Mesenchymal stem cell (in vitro differentiated cells and primary cell): ENCODE results near the gene KCNN3.

Source experiments
- DNase-seq: peaks from one replicate; pipeline ENCODE4 v3.0.0-alpha.2; 2013
- H2AFZ ChIP-seq: one replicate; pipeline ENCODE4 v1.6.1; 2013; ENCODE audit warnings: low read depth, mild to moderate bottlenecking, control low read depth, inconsistent platforms, low read length, moderate library complexity
- H2AK5ac ChIP-seq: 2 replicates; pipeline ENCODE4 v1.6.1; 2013; ENCODE audit warnings: low read length, moderate library complexity, mild to moderate bottlenecking, inconsistent platforms; ENCODE audit not compliant: severe bottlenecking
- H2BK120ac ChIP-seq: one replicate; pipeline ENCODE4 v1.6.1; 2013; ENCODE audit warnings: low read depth, mild to moderate bottlenecking, inconsistent platforms, low read length, moderate library complexity
- H2BK12ac ChIP-seq, 2 experiments: one replicate each; pipeline ENCODE4 v1.6.1; 2013; ENCODE audit warnings: inconsistent platforms in 2 of 2, low read length in 2 of 2, mild to moderate bottlenecking in 2 of 2, moderate library complexity in 2 of 2, control low read depth in 1 of 2
- H2BK15ac ChIP-seq: one replicate; pipeline ENCODE4 v1.6.1; 2013; ENCODE audit warnings: mild to moderate bottlenecking, low read depth, inconsistent platforms; ENCODE audit not compliant: poor library complexity, severe bottlenecking
- H2BK5ac ChIP-seq: 2 replicates; pipeline ENCODE4 v1.6.1; 2013; ENCODE audit warnings: low read depth, mild to moderate bottlenecking, low read length, control low read depth, inconsistent platforms; ENCODE audit not compliant: poor library complexity, severe bottlenecking
- H3K14ac ChIP-seq, 2 experiments: one replicate each; pipeline ENCODE4 v1.6.1; 2013; ENCODE audit warnings: inconsistent platforms in 2 of 2, low read length in 2 of 2, control low read depth in 1 of 2, mild to moderate bottlenecking in 1 of 2, moderate library complexity in 1 of 2
- H3K18ac ChIP-seq, 2 experiments: one replicate each; pipeline ENCODE4 v1.6.1; 2013; ENCODE audit warnings: inconsistent platforms in 2 of 2, low read length in 2 of 2, control low read depth in 1 of 2, low read depth in 1 of 2, mild to moderate bottlenecking in 1 of 2
- H3K23ac ChIP-seq, 2 experiments: one replicate each; pipeline ENCODE4 v1.6.1; 2013; ENCODE audit warnings: inconsistent platforms in 2 of 2, low read length in 2 of 2, mild to moderate bottlenecking in 2 of 2, moderate library complexity in 2 of 2, control low read depth in 1 of 2
- H3K27ac ChIP-seq: 2 replicates; pipeline ENCODE4 v1.5.1; 2013; ENCODE audit warnings: mild to moderate bottlenecking, moderate library complexity, low read length, control low read depth, inconsistent platforms; ENCODE audit not compliant: poor library complexity, severe bottlenecking
- H3K27me3 ChIP-seq, 2 experiments: 2 replicates each; pipeline versions ENCODE4 v1.6.1 to v1.7.0; 2013; ENCODE audit warnings: low read length in 2 of 2, mild to moderate bottlenecking in 2 of 2, moderate library complexity in 2 of 2, control low read depth in 1 of 2, inconsistent platforms in 1 of 2; ENCODE audit not compliant: control insufficient read depth in 1 of 2, insufficient read depth in 1 of 2
- H3K36me3 ChIP-seq, 2 experiments: 2 replicates each; pipeline versions ENCODE4 v1.6.1 to v1.7.0; 2013; ENCODE audit warnings: low read length in 2 of 2, control low read depth in 1 of 2, inconsistent platforms in 1 of 2, low read depth in 1 of 2, mild to moderate bottlenecking in 1 of 2; ENCODE audit not compliant: insufficient read depth in 2 of 2, control insufficient read depth in 1 of 2
- H3K4ac ChIP-seq, 2 experiments: one replicate each; pipeline ENCODE4 v1.6.1; 2013; ENCODE audit warnings: inconsistent platforms in 2 of 2, low read length in 2 of 2, mild to moderate bottlenecking in 2 of 2, moderate library complexity in 2 of 2, control low read depth in 1 of 2, low read depth in 1 of 2
- H3K4me1 ChIP-seq: 2 replicates; pipeline ENCODE4 v1.6.1; 2013; ENCODE audit warnings: low read depth, low read length, control low read depth; ENCODE audit not compliant: control insufficient read depth, insufficient read depth
- H3K4me2 ChIP-seq: 2 replicates; pipeline ENCODE4 v1.6.1; 2013; ENCODE audit warnings: low read length, mild to moderate bottlenecking, inconsistent platforms; ENCODE audit not compliant: poor library complexity, severe bottlenecking
- H3K4me3 ChIP-seq, 2 experiments: 2 replicates each; pipeline versions ENCODE4 v1.5.1 to v1.7.0; 2013; ENCODE audit warnings: low read length in 2 of 2, mild to moderate bottlenecking in 2 of 2, control low read depth in 1 of 2, low read depth in 1 of 2; ENCODE audit not compliant: insufficient read depth in 1 of 2
- H3K79me1 ChIP-seq: replicated peaks from 2 replicates; pipeline ENCODE4 v1.6.1; 2013; ENCODE audit warnings: mild to moderate bottlenecking, control low read depth, low read length, inconsistent platforms; ENCODE audit not compliant: poor library complexity, severe bottlenecking
- H3K9ac ChIP-seq: 2 replicates; pipeline ENCODE4 v1.7.0; 2013; ENCODE audit warnings: mild to moderate bottlenecking, low read length, moderate library complexity
- H3K9me3 ChIP-seq: 2 replicates; pipeline ENCODE4 v1.7.0; 2013; ENCODE audit warnings: mild to moderate bottlenecking, low read length; ENCODE audit not compliant: control insufficient read depth
- H4K8ac ChIP-seq: one replicate; pipeline ENCODE4 v1.6.1; 2013; ENCODE audit warnings: inconsistent platforms, mild to moderate bottlenecking, low read length, moderate library complexity
- H4K91ac ChIP-seq: one replicate; pipeline ENCODE4 v1.6.1; 2013; ENCODE audit warnings: mild to moderate bottlenecking, low read length, inconsistent platforms
- WGBS: methylation state at CpG from one replicate; pipeline ENCODE4 v1.1.7; 2013; ENCODE audit warnings: mixed read lengths; 5-methylcytosine and 5-hydroxymethylcytosine counted together

The KCNN3 gene

GRCh38 chr1:154710106-154710505, 160.0 kb downstream of the KCNN3 start:
- Histone ChIP-seq H3K27me3 (peaks cover 63 to 65% of the 10 kb centered on the region in 2 experiments), H2AK5ac (no peak overlapping the region), H3K23ac (no peak overlapping the region), H3K18ac (no peak overlapping the region), H2AFZ (no peak overlapping the region), H2BK15ac (no peak overlapping the region), H3K9me3 (peaks cover 9% of the 10 kb centered on the region), H3K9ac (no peak overlapping the region), H4K8ac (no peak overlapping the region), H3K4ac (no peak overlapping the region), H3K4me1 (peaks cover 3% of the 10 kb centered on the region), H3K27ac (no peak overlapping the region), H4K91ac (no peak overlapping the region), H2BK5ac (no peak overlapping the region), H3K79me1 (no peaks in the 10 kb centered on the region), H3K4me3 (no peak overlapping the region), H3K36me3 (no peaks in the 10 kb centered on the region), H3K4me2 (no peak overlapping the region), H2BK120ac (no peak overlapping the region), H3K14ac (no peak overlapping the region), H2BK12ac (no peak overlapping the region)
- DNase-seq, result no peak
- 74% methylated on average over 6 of the region's 6 CpGs for WGBS

- no peak overlapping the region for H2AK5ac ChIP-seq
- no peak overlapping the region for H4K8ac ChIP-seq
- 89% methylated on average over 16 of the region's 17 CpGs for WGBS
- no peak overlapping the region for H4K91ac ChIP-seq
- no peak overlapping the region for H3K4ac ChIP-seq
- no peak for DNase-seq
- no peak overlapping the region for H3K4me2 ChIP-seq
- no peak overlapping the region for H3K4me3 ChIP-seq
- H3K36me3 ChIP-seq, result no peaks in the 10 kb centered on the region
- no peaks in the 10 kb centered on the region for H3K79me1 ChIP-seq
- H3K4me1 ChIP-seq, result no peaks in the 10 kb centered on the region
- peaks cover 62 to 70% of the 10 kb centered on the region in 2 experiments for H3K27me3 ChIP-seq
- H2BK5ac ChIP-seq, result no peak overlapping the region
- H3K9ac ChIP-seq, result no peak overlapping the region
- no peak overlapping the region for H2AFZ ChIP-seq
- H3K14ac ChIP-seq, result peak overlapping the region in 1 of 2 experiments; percentile 70
- H2BK120ac ChIP-seq, result no peak overlapping the region
- no peak overlapping the region for H3K27ac ChIP-seq
- no peak overlapping the region for H3K18ac ChIP-seq
- H3K9me3 ChIP-seq, result peaks cover 11% of the 10 kb centered on the region
- H2BK15ac ChIP-seq, result no peak overlapping the region
- H2BK12ac ChIP-seq, result no peak overlapping the region
- no peak overlapping the region for H3K23ac ChIP-seq
These were observed 162.1 kb downstream of the KCNN3 start for GRCh38 chr1:154707901-154708463.

DNA sequence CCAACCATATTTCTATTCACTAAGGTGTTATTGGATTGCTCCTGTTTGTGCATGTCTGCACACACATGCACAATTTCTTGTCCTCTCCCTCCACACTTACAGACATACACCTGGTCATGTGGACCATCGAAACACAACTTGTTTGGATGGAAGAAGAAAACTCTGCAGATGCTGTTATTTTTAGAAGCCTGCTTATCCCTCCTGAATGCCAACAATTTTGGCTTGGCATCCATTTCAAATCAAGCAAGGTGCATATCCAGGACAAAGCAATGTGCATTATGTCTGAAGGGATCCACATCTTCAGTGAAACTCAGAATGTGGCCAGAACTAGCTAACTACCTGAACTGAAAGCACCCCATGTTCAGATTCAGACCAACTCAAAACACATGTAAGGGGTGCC, 163.2 kb downstream of the KCNN3 start:
- Histone ChIP-seq H3K9ac (no peak overlapping the region), H3K4me1 (no peaks in the 10 kb centered on the region), H3K23ac (no peak overlapping the region), H3K27ac (no peak overlapping the region), H3K4me2 (no peak overlapping the region), H2BK15ac (no peak overlapping the region), H2BK120ac (no peak overlapping the region), H2AFZ (no peak overlapping the region), H3K9me3 (peaks cover 11% of the 10 kb centered on the region), H2AK5ac (no peak overlapping the region), H3K36me3 (no peaks in the 10 kb centered on the region), H3K27me3 (peaks cover 53 to 62% of the 10 kb centered on the region in 2 experiments), H4K91ac (no peak overlapping the region), H3K4me3 (no peak overlapping the region), H2BK12ac (no peak overlapping the region), H3K14ac (no peak overlapping the region), H2BK5ac (no peak overlapping the region), H3K79me1 (no peaks in the 10 kb centered on the region), H4K8ac (no peak overlapping the region), H3K4ac (no peak overlapping the region), H3K18ac (no peak overlapping the region)
- WGBS, result 86% methylated on average over 1 of the region's 1 CpG
- no peak for DNase-seq

- Histone ChIP-seq H2BK12ac (no peak overlapping the region), H2AK5ac (no peak overlapping the region), H3K4ac (no peak overlapping the region), H2AFZ (no peak overlapping the region), H3K4me2 (no peak overlapping the region), H3K79me1 (no peaks in the 10 kb centered on the region), H3K27ac (no peak overlapping the region), H3K36me3 (no peaks in the 10 kb centered on the region), H3K9ac (no peak overlapping the region), H2BK5ac (no peak overlapping the region), H3K4me1 (no peaks in the 10 kb centered on the region), H3K27me3 (peaks cover 57 to 61% of the 10 kb centered on the region in 2 experiments), H2BK15ac (no peak overlapping the region), H3K18ac (no peak overlapping the region), H2BK120ac (no peak overlapping the region), H4K8ac (no peak overlapping the region), H3K4me3 (no peak overlapping the region), H3K9me3 (peaks cover 11% of the 10 kb centered on the region), H3K23ac (no peak overlapping the region), H3K14ac (no peak overlapping the region), H4K91ac (no peak overlapping the region)
- no peak for DNase-seq
- WGBS, result 91% methylated on average over 2 of the region's 2 CpGs
These were observed 164.5 kb downstream of the KCNN3 start for GRCh38 chr1:154705544-154705943.
